ENCODE data around the gene UBA3.

GRCh38 chr3:69058947-69059224 lies 21.3 kb downstream of the UBA3 start:
- TF ChIP-seq REST (IDR thresholded peaks at IDR 0.05; ENCODE audit: insufficient read depth in 1 of 2, low read depth in 2 of 2, low read length in 2 of 2) (no peak), TAF1 (IDR thresholded peaks at IDR 0.05; ENCODE audit: borderline replicate concordance, insufficient read depth, low read length) (no peak), POLR2AphosphoS5 (IDR thresholded peaks at IDR 0.05; ENCODE audit: low read depth, low read length) (no peak)
